Temporal lobe (tissue), 1 donor: ENCODE measurements around the gene NR1D2. TPM values are rescaled to one million over a fixed set of nuclear protein-coding genes. Genes with fewer than 3 reads are reported as not detected.

ENCODE experiments used
- total RNA-seq: library from RNA; depleted of rRNA; stranded (reverse); fragments of >200 nt; gene quantifications from one replicate; pipeline ENCODE4 v1.2.3, GENCODE V29; 2014

NR1D2 gene
- total RNA-seq, 1 donor from 2014 or later, result 30.0 TPM

Other genes starting within 250 kb of the NR1D2 start
- 89.5 TPM for gene UBE2E1, start 139.3 kb upstream of the NR1D2 start, total RNA-seq
- 34.2 TPM for gene NKIRAS1, start 28.3 kb upstream of the NR1D2 start, total RNA-seq
- gene RPL15, start 28.2 kb upstream of the NR1D2 start, total RNA-seq, result 1,999 TPM